DND-41 (cell line): ENCODE results near the gene PGAP2.

Experiments
- ATAC-seq: fragments of 200-7000 bp; cut with Tn5 transposase; 3 replicates; pipeline ENCODE4 v1.9.1; 2021; ENCODE audit warnings: low read depth; ENCODE audit not compliant: insufficient read depth
- DNase-seq: peaks from one replicate; pipeline ENCODE4 v3.0.0-alpha.2; 2020
- H2AFZ ChIP-seq: 2 replicates; pipeline ENCODE4 v1.6.0; 2012; ENCODE audit warnings: low read depth, low read length
- H3K27ac ChIP-seq: 2 replicates; pipeline ENCODE4 v1.5.1; 2012; ENCODE audit warnings: low read length, inconsistent platforms
- H3K27me3 ChIP-seq: fragments of 200-600 bp; sonication (generic); 2 replicates; pipeline ENCODE4 v1.6.0; 2012; ENCODE audit warnings: low read length, mild to moderate bottlenecking, inconsistent platforms; ENCODE audit not compliant: insufficient read depth, poor library complexity
- H3K36me3 ChIP-seq: 2 replicates; pipeline ENCODE4 v1.5.1; 2012; ENCODE audit warnings: low read length, inconsistent platforms; ENCODE audit not compliant: insufficient read depth
- H3K4me1 ChIP-seq: 2 replicates; pipeline ENCODE4 v1.5.1; 2012; ENCODE audit warnings: mild to moderate bottlenecking, low read length; ENCODE audit not compliant: insufficient read depth
- H3K4me2 ChIP-seq: 2 replicates; pipeline ENCODE4 v1.6.0; 2012; ENCODE audit warnings: mild to moderate bottlenecking, moderate library complexity, low read length, inconsistent platforms; ENCODE audit not compliant: insufficient read depth
- H3K4me3 ChIP-seq, 2 experiments: fragments of 200-600 bp in 1 of 2; shearing (Covaris generic) in 1 of 2; 2 replicates each; pipeline ENCODE4 v1.5.1; 2012 to 2016; ENCODE audit warnings: inconsistent platforms in 2 of 2, low read length in 2 of 2, mild to moderate bottlenecking in 2 of 2, low read depth in 1 of 2, moderate library complexity in 1 of 2
- H3K79me2 ChIP-seq: 2 replicates; pipeline ENCODE4 v1.6.0; 2012; ENCODE audit warnings: low read length, inconsistent platforms; ENCODE audit not compliant: insufficient read depth
- H3K9ac ChIP-seq: 2 replicates; pipeline ENCODE4 v1.6.0; 2012; ENCODE audit warnings: low read depth, mild to moderate bottlenecking, inconsistent platforms, low read length, moderate library complexity
- H3K9me3 ChIP-seq: 2 replicates; pipeline ENCODE4 v1.5.1; 2012; ENCODE audit warnings: low read length, moderate library complexity, mild to moderate bottlenecking, inconsistent platforms; ENCODE audit not compliant: insufficient read depth, severe bottlenecking
- H4K20me1 ChIP-seq: 2 replicates; pipeline ENCODE4 v1.6.0; 2012; ENCODE audit warnings: low read length; ENCODE audit not compliant: insufficient read depth
- EZH2 ChIP-seq: IDR thresholded peaks from 3 replicates; pipeline ENCODE4 v1.6.1; 2012; ENCODE audit warnings: borderline replicate concordance, low read depth, mild to moderate bottlenecking, moderate library complexity, low read length, inconsistent platforms; ENCODE audit not compliant: severe bottlenecking
- TF ChIP-seq, protein P1 (sequence below): IDR thresholded peaks from 2 replicates; pipeline ENCODE4 v1.5.1; 2012; ENCODE audit warnings: borderline replicate concordance, low read length, moderate library complexity, mild to moderate bottlenecking; ENCODE audit not compliant: poor library complexity, severe bottlenecking; ENCODE audit errors: extremely low read depth

Gene PGAP2

DNA sequence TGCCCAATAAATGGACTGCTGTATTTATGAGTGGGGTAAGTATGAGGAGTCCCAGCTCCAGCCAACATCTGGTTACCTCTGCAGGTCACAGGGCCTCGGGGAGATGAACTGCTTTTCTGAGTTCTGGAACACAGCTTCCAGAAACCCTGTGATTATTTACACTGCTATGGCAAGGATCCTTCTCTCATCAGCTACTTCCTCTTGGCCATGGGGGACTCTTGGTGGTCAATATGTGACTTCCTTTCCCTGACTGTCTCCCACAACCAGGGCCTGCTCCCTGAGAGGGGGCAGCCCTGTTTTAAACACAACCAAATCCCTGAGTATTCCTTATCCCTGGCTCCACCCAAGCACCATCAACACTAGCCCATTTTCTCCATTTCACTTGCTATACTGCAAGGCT, 22.4 kb downstream of the PGAP2 start:
- Histone ChIP-seq H3K4me2 (no peak overlapping the region), H3K27ac (no peak overlapping the region), H3K36me3 (peaks cover 87% of the 10 kb centered on the region), H3K4me1 (peaks cover 15% of the 10 kb centered on the region; the same call in 1 of the 2 replicates), H3K9me3 (no peaks in the 10 kb centered on the region), H3K4me3 (no peak overlapping the region), H4K20me1 (peaks cover 74% of the 10 kb centered on the region), H3K27me3 (no peaks in the 10 kb centered on the region), H2AFZ (no peak overlapping the region), H3K79me2 (peaks cover 67% of the 10 kb centered on the region), H3K9ac (no peak overlapping the region)
- TF ChIP-seq EZH2, result no peak
- TF ChIP-seq, protein P1, sequence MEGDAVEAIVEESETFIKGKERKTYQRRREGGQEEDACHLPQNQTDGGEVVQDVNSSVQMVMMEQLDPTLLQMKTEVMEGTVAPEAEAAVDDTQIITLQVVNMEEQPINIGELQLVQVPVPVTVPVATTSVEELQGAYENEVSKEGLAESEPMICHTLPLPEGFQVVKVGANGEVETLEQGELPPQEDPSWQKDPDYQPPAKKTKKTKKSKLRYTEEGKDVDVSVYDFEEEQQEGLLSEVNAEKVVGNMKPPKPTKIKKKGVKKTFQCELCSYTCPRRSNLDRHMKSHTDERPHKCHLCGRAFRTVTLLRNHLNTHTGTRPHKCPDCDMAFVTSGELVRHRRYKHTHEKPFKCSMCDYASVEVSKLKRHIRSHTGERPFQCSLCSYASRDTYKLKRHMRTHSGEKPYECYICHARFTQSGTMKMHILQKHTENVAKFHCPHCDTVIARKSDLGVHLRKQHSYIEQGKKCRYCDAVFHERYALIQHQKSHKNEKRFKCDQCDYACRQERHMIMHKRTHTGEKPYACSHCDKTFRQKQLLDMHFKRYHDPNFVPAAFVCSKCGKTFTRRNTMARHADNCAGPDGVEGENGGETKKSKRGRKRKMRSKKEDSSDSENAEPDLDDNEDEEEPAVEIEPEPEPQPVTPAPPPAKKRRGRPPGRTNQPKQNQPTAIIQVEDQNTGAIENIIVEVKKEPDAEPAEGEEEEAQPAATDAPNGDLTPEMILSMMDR, result no peak
- DNase-seq (no peak), ATAC-seq (no peak)

DNA sequence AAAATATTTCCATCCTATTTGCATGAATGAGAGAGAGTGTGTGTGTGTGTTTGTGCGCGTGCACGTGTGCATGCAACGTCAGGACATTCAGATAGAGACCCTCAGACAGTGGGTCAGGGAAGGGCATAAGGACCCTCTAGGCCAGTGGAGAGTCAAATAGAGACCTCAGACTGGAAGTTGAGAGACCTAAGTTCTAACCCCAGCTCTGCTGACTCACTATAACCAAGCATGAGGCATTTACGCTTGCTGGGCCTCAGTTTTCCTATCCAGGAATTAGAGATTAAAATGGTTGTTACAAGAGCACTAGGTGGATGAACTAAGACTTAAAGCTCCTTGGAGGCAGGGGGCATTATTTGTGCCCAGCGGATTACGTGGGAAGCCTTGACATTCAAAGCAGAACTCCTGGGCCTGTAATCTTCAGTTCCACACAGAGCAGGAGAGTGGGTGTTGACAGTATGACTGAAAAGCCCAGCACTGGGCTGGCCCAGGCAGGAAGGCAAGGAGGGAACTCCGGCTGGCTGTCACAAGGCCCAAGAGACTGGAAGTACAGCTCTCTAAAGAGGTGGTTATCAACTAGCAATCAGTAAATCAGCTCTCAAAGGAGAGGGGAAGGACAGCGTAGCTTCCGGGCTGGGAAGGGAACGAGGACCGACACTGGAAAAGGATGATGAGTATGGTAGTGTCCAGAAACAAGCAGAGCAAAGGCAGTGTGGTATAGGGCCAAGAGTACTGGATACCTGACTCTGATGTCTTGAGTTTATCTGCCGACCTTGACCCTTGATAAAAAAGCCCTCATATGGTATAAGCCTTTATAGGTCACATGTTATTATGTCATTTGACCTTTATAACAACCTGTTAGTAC, 23.2 kb downstream of the PGAP2 start:
- H3K27ac ChIP-seq, result no peak overlapping the region
- ATAC-seq (no peak), DNase-seq (no peak)
- peaks cover 75% of the 10 kb centered on the region for H3K79me2 ChIP-seq
- H2AFZ ChIP-seq, result no peak overlapping the region
- H3K27me3 ChIP-seq, result no peaks in the 10 kb centered on the region
- H3K9ac ChIP-seq, result no peak overlapping the region
- H3K4me3 ChIP-seq, result no peak overlapping the region
- H3K9me3 ChIP-seq, result no peaks in the 10 kb centered on the region
- peaks cover 82% of the 10 kb centered on the region for H3K36me3 ChIP-seq
- H4K20me1 ChIP-seq, result peaks cover 76% of the 10 kb centered on the region
- H3K4me1 ChIP-seq, result peaks cover 18% of the 10 kb centered on the region; the same call in 1 of the 2 replicates
- no peak overlapping the region for H3K4me2 ChIP-seq
- TF ChIP-seq, protein P1, result no peak
- no peak for TF ChIP-seq EZH2

DNA sequence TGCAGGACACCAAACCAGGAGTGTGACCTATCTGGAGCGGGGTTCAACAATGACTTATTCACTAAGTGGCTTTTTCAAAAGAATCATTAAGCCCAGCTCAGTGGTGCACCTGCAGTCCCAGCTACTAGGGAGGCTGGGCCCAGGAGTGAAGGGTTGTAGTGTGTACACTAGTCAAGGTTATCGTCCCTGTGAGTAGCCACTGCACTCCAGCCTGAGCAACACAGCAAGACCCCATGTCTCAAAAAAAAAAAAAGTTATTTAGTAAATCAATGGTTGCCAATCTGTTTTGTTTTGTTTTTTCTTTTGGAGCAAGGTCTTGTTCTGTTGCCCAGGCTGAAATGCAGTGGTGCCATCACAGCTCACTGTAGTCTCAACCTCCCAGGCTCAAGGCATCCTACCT, 24.5 kb downstream of the PGAP2 start:
- H3K27ac ChIP-seq, result no peak overlapping the region
- no peak overlapping the region for H2AFZ ChIP-seq
- H3K9ac ChIP-seq, result no peak overlapping the region
- H4K20me1 ChIP-seq, result peaks cover 73% of the 10 kb centered on the region
- TF ChIP-seq EZH2, result no peak
- TF ChIP-seq, protein P1, result no peak
- peaks cover 87% of the 10 kb centered on the region for H3K79me2 ChIP-seq
- no peak for ATAC-seq
- no peaks in the 10 kb centered on the region for H3K27me3 ChIP-seq
- peaks cover 70% of the 10 kb centered on the region for H3K36me3 ChIP-seq
- H3K4me2 ChIP-seq, result no peak overlapping the region
- DNase-seq, result no peak
- H3K4me1 ChIP-seq, result peaks cover 29% of the 10 kb centered on the region
- H3K9me3 ChIP-seq, result no peaks in the 10 kb centered on the region
- no peak overlapping the region for H3K4me3 ChIP-seq
